GM18511 (cell line): ENCODE data around the gene FTCD.
"Not testable (repeated sequence)": the region's sequence is repeated elsewhere in the genome, so short reads cannot be mapped to it uniquely, and the experiment has no call there.

ENCODE experiments used
- ATAC-seq: cut with Tn5 transposase; IDR thresholded peaks from one replicate; pipeline ENCODE4 v1.9.1; 2021; ENCODE audit warnings: mild to moderate bottlenecking, moderate library complexity; ENCODE audit not compliant: unreplicated experiment

The FTCD gene

GRCh38 chr21:46154155-46154954, 1.0 kb downstream of the FTCD start:
- ATAC-seq = no peak

- no peak for ATAC-seq
These were observed 1.9 kb downstream of the FTCD start for GRCh38 chr21:46153247-46154154.

- no peak for ATAC-seq
These were observed 2.5 kb downstream of the FTCD start for GRCh38 chr21:46152927-46153246.

- ATAC-seq = no peak
These were observed 3.1 kb downstream of the FTCD start for GRCh38 chr21:46151989-46152926.

GRCh38 chr21:46151261-46151988, 4.0 kb downstream of the FTCD start:
- no peak for ATAC-seq

- no peak for ATAC-seq
These were observed 4.8 kb downstream of the FTCD start for GRCh38 chr21:46150491-46151121.

- no peak for ATAC-seq
These were observed 5.3 kb downstream of the FTCD start for GRCh38 chr21:46150073-46150472.

- no peak for ATAC-seq
These were observed 6.0 kb downstream of the FTCD start for GRCh38 chr21:46149205-46149901.

- no peak for ATAC-seq
These were observed 7.3 kb downstream of the FTCD start for GRCh38 chr21:46148106-46148505.

GRCh38 chr21:46147429-46147828, 8.0 kb downstream of the FTCD start:
- ATAC-seq = not testable (repeated sequence)

- ATAC-seq = no peak
These were observed 8.5 kb downstream of the FTCD start for GRCh38 chr21:46146856-46147255.

- no peak for ATAC-seq
These were observed 9.3 kb downstream of the FTCD start for GRCh38 chr21:46145840-46146691.

- ATAC-seq = no peak
These were observed 10.1 kb downstream of the FTCD start for GRCh38 chr21:46145159-46145839.

- no peak for ATAC-seq
These were observed 10.8 kb downstream of the FTCD start for GRCh38 chr21:46144464-46145070.

- ATAC-seq = no peak
These were observed 12.6 kb downstream of the FTCD start for GRCh38 chr21:46142582-46143473.
